ENCODE results near the gene HSD3B2. TPM values are rescaled to one million over a fixed set of nuclear protein-coding genes. Genes with fewer than 3 reads are reported as not detected.
"Not testable (repeated sequence)": the region's sequence is repeated elsewhere in the genome, so short reads cannot be mapped to it uniquely, and the experiment has no call there.

HSD3B2 gene
- total RNA-seq, 1 donor from 2014 or later = not detected

- no peak overlapping the region for H3K4me3 Mint-ChIP-seq (ENCODE audit: unreplicated experiment)
- H3K27me3 Mint-ChIP-seq (ENCODE audit: unreplicated experiment) = peaks cover 2% of the 10 kb centered on the region
- TF ChIP-seq CTCF (IDR thresholded peaks at IDR 0.05; ENCODE audit: partially characterized antibody, unreplicated experiment) = no peak
- no peaks in the 10 kb centered on the region for H3K4me1 Mint-ChIP-seq (ENCODE audit: low read depth, unreplicated experiment)
- no peaks in the 10 kb centered on the region for H3K9me3 Mint-ChIP-seq (ENCODE audit: unreplicated experiment)
- no peak for DNase-seq
- no peaks in the 10 kb centered on the region for H3K36me3 Mint-ChIP-seq (ENCODE audit: unreplicated experiment)
- H3K27ac Mint-ChIP-seq (ENCODE audit: unreplicated experiment) = no peak overlapping the region
Observed at GRCh38 chr1:119376594-119376993, 38.4 kb upstream of the HSD3B2 start.

- H3K27ac Mint-ChIP-seq (ENCODE audit: unreplicated experiment); H3K4me3 Mint-ChIP-seq (ENCODE audit: unreplicated experiment); DNase-seq; H3K4me1 Mint-ChIP-seq (ENCODE audit: low read depth, unreplicated experiment); H3K27me3 Mint-ChIP-seq (ENCODE audit: unreplicated experiment); H3K36me3 Mint-ChIP-seq (ENCODE audit: unreplicated experiment); H3K9me3 Mint-ChIP-seq (ENCODE audit: unreplicated experiment): not testable (repeated sequence)
Observed at GRCh38 chr1:119377594-119377993, 37.4 kb upstream of the HSD3B2 start.

DNA sequence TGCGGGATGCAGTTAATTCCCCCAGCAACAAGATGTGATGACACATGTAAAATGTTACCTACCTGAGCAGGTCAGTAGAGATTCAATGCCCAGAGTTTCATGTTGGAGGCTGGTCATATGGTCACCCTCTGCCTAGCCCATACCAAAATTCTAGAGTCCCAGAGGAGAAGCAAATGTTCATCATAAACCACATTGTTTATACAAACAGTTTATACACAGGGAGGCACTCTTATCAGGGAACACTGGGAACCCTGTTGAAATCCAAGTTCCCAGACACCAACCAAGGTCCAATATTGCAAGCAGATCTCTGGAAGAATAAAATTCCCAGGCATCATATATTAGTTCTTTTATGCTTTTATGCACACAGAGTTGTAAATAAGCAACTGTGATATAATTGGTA lies 35.8 kb upstream of the HSD3B2 start:
- no peak overlapping the region for H3K4me3 Mint-ChIP-seq (ENCODE audit: unreplicated experiment)
- H3K27me3 Mint-ChIP-seq (ENCODE audit: unreplicated experiment) = no peaks in the 10 kb centered on the region
- no peaks in the 10 kb centered on the region for H3K36me3 Mint-ChIP-seq (ENCODE audit: unreplicated experiment)
- no peak for DNase-seq
- TF ChIP-seq CTCF (IDR thresholded peaks at IDR 0.05; ENCODE audit: partially characterized antibody, unreplicated experiment) = no peak
- no peak overlapping the region for H3K27ac Mint-ChIP-seq (ENCODE audit: unreplicated experiment)
- H3K9me3 Mint-ChIP-seq (ENCODE audit: unreplicated experiment) = no peaks in the 10 kb centered on the region
- no peaks in the 10 kb centered on the region for H3K4me1 Mint-ChIP-seq (ENCODE audit: low read depth, unreplicated experiment)

DNA sequence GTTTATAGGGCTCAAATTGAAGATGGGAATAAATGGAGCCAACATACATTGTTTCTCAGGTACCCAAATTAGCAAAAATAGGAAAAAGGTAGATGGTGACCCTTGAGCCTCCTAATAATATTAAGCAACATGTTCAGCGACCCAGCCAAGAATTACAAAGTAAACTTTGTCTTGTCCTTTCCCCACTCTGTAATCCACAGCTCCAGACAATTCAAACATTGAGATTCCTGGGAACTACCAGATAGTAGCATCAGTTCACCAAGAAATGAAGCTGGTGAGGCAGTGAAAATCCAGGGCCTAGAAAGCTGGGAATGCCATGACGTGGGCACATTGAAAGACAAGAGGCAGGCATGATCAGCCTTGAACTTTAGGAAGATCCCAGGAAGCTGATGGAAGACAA lies 34.6 kb upstream of the HSD3B2 start:
- H3K27ac Mint-ChIP-seq (ENCODE audit: unreplicated experiment) = no peak overlapping the region
- TF ChIP-seq CTCF (IDR thresholded peaks at IDR 0.05; ENCODE audit: partially characterized antibody, unreplicated experiment) = no peak
- no peak overlapping the region for H3K4me3 Mint-ChIP-seq (ENCODE audit: unreplicated experiment)
- no peaks in the 10 kb centered on the region for H3K9me3 Mint-ChIP-seq (ENCODE audit: unreplicated experiment)
- no peaks in the 10 kb centered on the region for H3K36me3 Mint-ChIP-seq (ENCODE audit: unreplicated experiment)
- no peak for DNase-seq
- H3K4me1 Mint-ChIP-seq (ENCODE audit: low read depth, unreplicated experiment) = no peaks in the 10 kb centered on the region
- no peaks in the 10 kb centered on the region for H3K27me3 Mint-ChIP-seq (ENCODE audit: unreplicated experiment)

- no peak overlapping the region for H3K27ac Mint-ChIP-seq (ENCODE audit: unreplicated experiment)
- H3K27me3 Mint-ChIP-seq (ENCODE audit: unreplicated experiment) = no peaks in the 10 kb centered on the region
- H3K4me1 Mint-ChIP-seq (ENCODE audit: low read depth, unreplicated experiment) = no peaks in the 10 kb centered on the region
- DNase-seq = no peak
- H3K9me3 Mint-ChIP-seq (ENCODE audit: unreplicated experiment) = no peaks in the 10 kb centered on the region
- no peak for TF ChIP-seq CTCF (IDR thresholded peaks at IDR 0.05; ENCODE audit: partially characterized antibody, unreplicated experiment)
- H3K4me3 Mint-ChIP-seq (ENCODE audit: unreplicated experiment) = no peak overlapping the region
- no peaks in the 10 kb centered on the region for H3K36me3 Mint-ChIP-seq (ENCODE audit: unreplicated experiment)
Observed at GRCh38 chr1:119380983-119381662, 33.8 kb upstream of the HSD3B2 start.
